Measurements from ENCODE around the gene TMPRSS4.

The TMPRSS4 gene

GRCh38 chr11:118067006-118067405 is 9.9 kb upstream of the TMPRSS4 start:
- Histone ChIP-seq H3K79me2 (ENCODE audit: control insufficient read depth, insufficient read depth, low read length, unreplicated experiment) (no peaks in the 10 kb centered on the region), H3K27me3 (ENCODE audit: insufficient read depth, low read length) (peaks cover 30% of the 10 kb centered on the region; the same call in 1 of the 2 replicates), H3K36me3 (ENCODE audit: insufficient read depth, low read length) (no peaks in the 10 kb centered on the region), H3K4me1 (ENCODE audit: control insufficient read depth, insufficient read depth, low read length, unreplicated experiment) (no peaks in the 10 kb centered on the region), H3K27ac (ENCODE audit: low read depth, low read length) (no peak overlapping the region), H3K4me3 (ENCODE audit: low read depth, low read length) (no peak overlapping the region), H2AFZ (ENCODE audit: low read length, unreplicated experiment) (no peak overlapping the region)

- Histone ChIP-seq H2AFZ (ENCODE audit: low read length, unreplicated experiment) (no peak overlapping the region), H3K4me1 (ENCODE audit: control insufficient read depth, insufficient read depth, low read length, unreplicated experiment) (no peaks in the 10 kb centered on the region), H3K27me3 (ENCODE audit: insufficient read depth, low read length) (peaks cover 34% of the 10 kb centered on the region; the same call in 1 of the 2 replicates), H3K27ac (ENCODE audit: low read depth, low read length) (no peak overlapping the region), H3K79me2 (ENCODE audit: control insufficient read depth, insufficient read depth, low read length, unreplicated experiment) (no peaks in the 10 kb centered on the region), H3K4me3 (ENCODE audit: low read depth, low read length) (no peak overlapping the region), H3K36me3 (ENCODE audit: insufficient read depth, low read length) (no peaks in the 10 kb centered on the region)
Measured at GRCh38 chr11:118068206-118068944, 8.5 kb upstream of the TMPRSS4 start.

- Histone ChIP-seq H3K27ac (ENCODE audit: low read depth, low read length) (no peak overlapping the region), H3K79me2 (ENCODE audit: control insufficient read depth, insufficient read depth, low read length, unreplicated experiment) (no peaks in the 10 kb centered on the region), H3K4me3 (ENCODE audit: low read depth, low read length) (no peak overlapping the region), H3K27me3 (ENCODE audit: insufficient read depth, low read length) (peaks cover 33% of the 10 kb centered on the region; the same call in 1 of the 2 replicates), H3K4me1 (ENCODE audit: control insufficient read depth, insufficient read depth, low read length, unreplicated experiment) (no peaks in the 10 kb centered on the region), H2AFZ (ENCODE audit: low read length, unreplicated experiment) (no peak overlapping the region), H3K36me3 (ENCODE audit: insufficient read depth, low read length) (no peaks in the 10 kb centered on the region)
Measured at GRCh38 chr11:118068945-118069612, 7.8 kb upstream of the TMPRSS4 start.

GRCh38 chr11:118071416-118072030 is 5.4 kb upstream of the TMPRSS4 start:
- no peak overlapping the region for H3K4me3 ChIP-seq (ENCODE audit: low read depth, low read length)
- H2AFZ ChIP-seq (ENCODE audit: low read length, unreplicated experiment) = no peak overlapping the region

GRCh38 chr11:118073554-118073953 is 3.3 kb upstream of the TMPRSS4 start:
- no peaks in the 10 kb centered on the region for H3K79me2 ChIP-seq (ENCODE audit: control insufficient read depth, insufficient read depth, low read length, unreplicated experiment)
- H2AFZ ChIP-seq (ENCODE audit: low read length, unreplicated experiment) = no peak overlapping the region
- H3K36me3 ChIP-seq (ENCODE audit: insufficient read depth, low read length) = no peaks in the 10 kb centered on the region
- H3K4me3 ChIP-seq (ENCODE audit: low read depth, low read length) = no peak overlapping the region
- peaks cover 39% of the 10 kb centered on the region; the same call in 1 of the 2 replicates for H3K27me3 ChIP-seq (ENCODE audit: insufficient read depth, low read length)
- H3K4me1 ChIP-seq (ENCODE audit: control insufficient read depth, insufficient read depth, low read length, unreplicated experiment) = no peaks in the 10 kb centered on the region
- H3K27ac ChIP-seq (ENCODE audit: low read depth, low read length) = no peak overlapping the region

More at GRCh38 chr11:118071416-118072030, 5.4 kb upstream of the TMPRSS4 start:
- no peak overlapping the region for H3K27ac ChIP-seq (ENCODE audit: low read depth, low read length)
- H3K4me1 ChIP-seq (ENCODE audit: control insufficient read depth, insufficient read depth, low read length, unreplicated experiment) = no peaks in the 10 kb centered on the region
- H3K27me3 ChIP-seq (ENCODE audit: insufficient read depth, low read length) = peaks cover 35% of the 10 kb centered on the region; the same call in 1 of the 2 replicates
- no peaks in the 10 kb centered on the region for H3K36me3 ChIP-seq (ENCODE audit: insufficient read depth, low read length)
- no peaks in the 10 kb centered on the region for H3K79me2 ChIP-seq (ENCODE audit: control insufficient read depth, insufficient read depth, low read length, unreplicated experiment)

GRCh38 chr11:118074091-118074685 is 2.7 kb upstream of the TMPRSS4 start:
- H3K27me3 ChIP-seq (ENCODE audit: insufficient read depth, low read length) = peaks cover 40% of the 10 kb centered on the region
- H3K79me2 ChIP-seq (ENCODE audit: control insufficient read depth, insufficient read depth, low read length, unreplicated experiment) = no peaks in the 10 kb centered on the region
- H3K4me3 ChIP-seq (ENCODE audit: low read depth, low read length) = no peak overlapping the region
- H3K36me3 ChIP-seq (ENCODE audit: insufficient read depth, low read length) = no peaks in the 10 kb centered on the region
- H3K4me1 ChIP-seq (ENCODE audit: control insufficient read depth, insufficient read depth, low read length, unreplicated experiment) = no peaks in the 10 kb centered on the region
- no peak overlapping the region for H2AFZ ChIP-seq (ENCODE audit: low read length, unreplicated experiment)
- H3K27ac ChIP-seq (ENCODE audit: low read depth, low read length) = no peak overlapping the region

GRCh38 chr11:118074785-118075184 is 2.1 kb upstream of the TMPRSS4 start:
- no peak overlapping the region for H2AFZ ChIP-seq (ENCODE audit: low read length, unreplicated experiment)
- H3K36me3 ChIP-seq (ENCODE audit: insufficient read depth, low read length) = no peaks in the 10 kb centered on the region
- H3K4me3 ChIP-seq (ENCODE audit: low read depth, low read length) = no peak overlapping the region
- H3K4me1 ChIP-seq (ENCODE audit: control insufficient read depth, insufficient read depth, low read length, unreplicated experiment) = no peaks in the 10 kb centered on the region
- H3K27ac ChIP-seq (ENCODE audit: low read depth, low read length) = no peak overlapping the region
- H3K27me3 ChIP-seq (ENCODE audit: insufficient read depth, low read length) = peaks cover 42% of the 10 kb centered on the region
- H3K79me2 ChIP-seq (ENCODE audit: control insufficient read depth, insufficient read depth, low read length, unreplicated experiment) = no peaks in the 10 kb centered on the region

- Histone ChIP-seq H3K27ac (ENCODE audit: low read depth, low read length) (no peak overlapping the region), H3K79me2 (ENCODE audit: control insufficient read depth, insufficient read depth, low read length, unreplicated experiment) (no peaks in the 10 kb centered on the region), H3K4me1 (ENCODE audit: control insufficient read depth, insufficient read depth, low read length, unreplicated experiment) (no peaks in the 10 kb centered on the region)
Measured at GRCh38 chr11:118078911-118079411, 2.1 kb downstream of the TMPRSS4 start.

GRCh38 chr11:118079491-118079890 is 2.6 kb downstream of the TMPRSS4 start:
- Histone ChIP-seq H3K4me1 (ENCODE audit: control insufficient read depth, insufficient read depth, low read length, unreplicated experiment) (no peaks in the 10 kb centered on the region), H3K79me2 (ENCODE audit: control insufficient read depth, insufficient read depth, low read length, unreplicated experiment) (no peaks in the 10 kb centered on the region), H3K4me3 (ENCODE audit: low read depth, low read length) (no peak overlapping the region), H3K36me3 (ENCODE audit: insufficient read depth, low read length) (no peaks in the 10 kb centered on the region), H3K27ac (ENCODE audit: low read depth, low read length) (no peak overlapping the region), H3K27me3 (ENCODE audit: insufficient read depth, low read length) (peaks cover 37% of the 10 kb centered on the region), H2AFZ (ENCODE audit: low read length, unreplicated experiment) (no peak overlapping the region)

More at GRCh38 chr11:118078911-118079411, 2.1 kb downstream of the TMPRSS4 start:
- H3K36me3 ChIP-seq (ENCODE audit: insufficient read depth, low read length) = no peaks in the 10 kb centered on the region
- no peak overlapping the region for H2AFZ ChIP-seq (ENCODE audit: low read length, unreplicated experiment)
- no peak overlapping the region for H3K4me3 ChIP-seq (ENCODE audit: low read depth, low read length)
- peaks cover 37% of the 10 kb centered on the region for H3K27me3 ChIP-seq (ENCODE audit: insufficient read depth, low read length)

- Histone ChIP-seq H3K4me3 (ENCODE audit: low read depth, low read length) (no peak overlapping the region), H3K4me1 (ENCODE audit: control insufficient read depth, insufficient read depth, low read length, unreplicated experiment) (no peaks in the 10 kb centered on the region), H3K36me3 (ENCODE audit: insufficient read depth, low read length) (no peaks in the 10 kb centered on the region), H3K27me3 (ENCODE audit: insufficient read depth, low read length) (peaks cover 36% of the 10 kb centered on the region), H3K27ac (ENCODE audit: low read depth, low read length) (no peak overlapping the region), H2AFZ (ENCODE audit: low read length, unreplicated experiment) (no peak overlapping the region), H3K79me2 (ENCODE audit: control insufficient read depth, insufficient read depth, low read length, unreplicated experiment) (no peaks in the 10 kb centered on the region)
Measured at GRCh38 chr11:118080296-118080695, 3.4 kb downstream of the TMPRSS4 start.
